Measurements from ENCODE around the gene DUS1L.

The DUS1L gene

DNA sequence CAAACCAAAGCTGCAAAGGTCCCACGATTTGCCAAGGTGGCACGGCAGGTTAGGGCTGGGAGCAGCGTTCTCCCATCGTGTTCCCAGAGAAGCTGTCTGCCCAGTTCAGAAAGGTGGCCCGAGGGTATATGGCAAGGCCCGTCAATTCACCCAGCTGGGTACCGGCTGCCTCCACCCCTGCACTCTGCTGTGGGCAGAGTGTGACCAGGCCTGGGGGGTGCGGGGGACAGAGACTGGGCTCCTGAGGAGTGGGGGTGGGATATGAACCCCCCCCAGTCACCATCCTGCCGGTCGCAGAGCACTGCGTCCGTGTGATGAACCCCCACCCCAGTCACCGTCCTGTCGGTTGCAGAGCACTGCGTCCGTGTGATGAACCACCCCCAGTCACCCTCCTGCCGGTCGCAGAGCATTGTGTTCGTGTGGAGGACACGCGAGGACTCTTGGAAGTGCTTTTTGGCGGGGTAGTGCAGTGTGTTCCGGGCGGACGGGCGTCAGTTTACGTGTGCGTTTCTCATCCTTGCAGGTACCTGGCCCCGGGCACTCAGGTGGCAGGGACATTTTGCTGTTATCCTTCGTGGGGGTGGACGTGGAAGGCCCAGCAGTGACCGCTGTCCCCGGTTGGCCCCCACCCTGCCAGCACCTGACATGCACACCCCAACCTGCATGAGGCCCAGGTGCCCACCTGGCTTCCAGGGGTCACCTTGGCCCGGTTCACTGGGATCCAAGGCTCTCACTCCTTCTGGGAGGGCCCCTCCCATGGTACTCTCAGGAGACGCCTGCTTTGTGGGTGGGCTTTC is 35.1 kb upstream of the DUS1L start:
- DNase-seq (ENCODE audit: low spot score), result no peak

DNA sequence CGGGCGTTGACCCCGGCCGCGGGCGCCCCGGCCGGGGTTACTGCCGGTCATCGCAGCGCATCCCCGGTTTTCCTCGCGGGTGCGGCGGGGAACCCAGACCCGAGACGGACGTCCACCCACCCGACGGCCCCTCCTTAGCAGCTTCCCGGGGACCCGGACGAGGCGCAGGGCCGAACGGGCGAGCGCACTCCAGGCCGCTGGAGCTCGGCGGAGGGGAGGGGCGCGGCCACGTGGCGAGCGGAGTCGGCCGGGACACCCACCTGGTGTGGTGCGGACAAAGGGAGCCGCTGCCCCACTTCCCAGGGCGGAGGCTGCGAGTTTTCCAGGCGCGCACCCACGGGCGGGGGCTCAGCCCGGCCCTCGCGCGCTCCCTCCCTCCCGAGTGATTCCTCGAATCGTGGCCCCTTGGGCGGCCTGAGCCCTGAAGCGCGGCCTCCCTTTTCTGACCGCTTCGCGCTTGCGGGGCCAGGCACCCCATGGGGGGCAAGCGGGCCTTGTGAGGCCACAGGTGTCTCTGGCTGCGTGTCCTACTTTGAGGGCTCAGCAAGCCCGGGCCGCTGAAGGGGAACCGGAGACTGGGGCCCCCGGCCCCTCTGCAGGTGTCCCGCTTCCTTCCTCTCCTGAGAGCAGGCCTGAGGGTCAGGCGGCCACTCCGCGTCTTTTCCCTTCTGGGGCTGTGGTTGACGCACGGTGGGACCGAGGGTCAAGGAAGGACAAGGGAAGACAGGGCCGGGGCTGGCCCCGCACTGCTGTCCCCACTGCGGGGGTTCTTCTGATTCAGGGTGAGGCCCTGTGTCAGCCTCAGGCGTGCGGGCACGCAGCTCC is 33.5 kb upstream of the DUS1L start:
- DNase-seq (ENCODE audit: low spot score), result no peak

DNA sequence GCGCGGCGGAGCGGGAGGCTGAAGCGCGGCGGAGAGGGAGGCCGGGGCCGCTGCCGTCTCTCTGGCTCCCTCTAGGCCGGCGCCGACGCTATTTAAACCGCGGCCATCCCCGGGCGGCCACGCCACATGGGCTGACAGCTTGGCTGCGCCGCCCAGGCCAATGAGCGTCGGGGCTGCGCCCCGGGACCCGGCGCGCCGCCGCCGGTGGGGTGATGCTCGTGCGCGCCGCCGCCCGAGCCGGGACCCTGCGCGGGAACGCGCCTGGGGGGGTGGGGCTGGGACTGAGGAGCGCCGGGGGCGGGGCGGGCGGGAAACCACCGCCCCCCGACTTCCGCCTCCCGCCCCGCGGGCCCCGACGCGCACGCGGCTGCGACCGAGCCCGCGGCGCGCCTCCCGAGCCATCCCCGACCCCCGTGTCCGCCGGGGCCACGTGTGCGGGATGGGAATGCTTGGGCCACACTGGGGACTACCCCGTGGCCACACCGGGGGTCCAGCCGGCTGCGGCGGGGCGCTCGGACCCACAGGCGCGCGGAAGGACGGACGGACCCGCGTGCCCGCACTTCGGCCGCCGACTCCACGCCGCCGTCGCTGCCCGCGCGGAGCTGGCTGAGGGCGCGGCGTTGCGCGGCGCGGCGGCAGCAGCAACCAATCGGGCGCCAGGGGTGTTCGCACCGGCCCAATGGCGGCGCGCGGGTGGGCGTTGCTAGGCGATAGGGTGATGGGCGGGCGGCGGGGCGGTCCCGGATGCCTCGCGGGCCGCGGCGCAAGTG is 32.8 kb upstream of the DUS1L start, which contains the start of gene FASN:
Gene FASN (minus strand): TSS at position 68 of the 770 bp plus-strand sequence. CDS start 1,791 bp downstream, outside the sequence.
- DNase-seq (ENCODE audit: low spot score), result peak; percentile 93

DNA sequence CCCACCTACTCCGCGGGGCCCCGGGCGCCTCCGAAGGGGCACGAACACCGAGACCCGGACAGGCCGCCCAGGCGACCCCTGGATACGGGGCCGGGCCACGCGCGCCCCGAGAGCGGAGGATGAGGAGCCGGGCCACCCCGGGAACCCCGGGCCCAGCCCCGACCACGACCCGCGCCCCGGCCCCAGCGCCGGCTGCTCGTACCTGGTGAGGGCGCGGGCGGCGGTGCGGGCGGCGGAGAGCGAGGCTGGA is 32.2 kb upstream of the DUS1L start:
- no peak for DNase-seq (ENCODE audit: low spot score)

DNA sequence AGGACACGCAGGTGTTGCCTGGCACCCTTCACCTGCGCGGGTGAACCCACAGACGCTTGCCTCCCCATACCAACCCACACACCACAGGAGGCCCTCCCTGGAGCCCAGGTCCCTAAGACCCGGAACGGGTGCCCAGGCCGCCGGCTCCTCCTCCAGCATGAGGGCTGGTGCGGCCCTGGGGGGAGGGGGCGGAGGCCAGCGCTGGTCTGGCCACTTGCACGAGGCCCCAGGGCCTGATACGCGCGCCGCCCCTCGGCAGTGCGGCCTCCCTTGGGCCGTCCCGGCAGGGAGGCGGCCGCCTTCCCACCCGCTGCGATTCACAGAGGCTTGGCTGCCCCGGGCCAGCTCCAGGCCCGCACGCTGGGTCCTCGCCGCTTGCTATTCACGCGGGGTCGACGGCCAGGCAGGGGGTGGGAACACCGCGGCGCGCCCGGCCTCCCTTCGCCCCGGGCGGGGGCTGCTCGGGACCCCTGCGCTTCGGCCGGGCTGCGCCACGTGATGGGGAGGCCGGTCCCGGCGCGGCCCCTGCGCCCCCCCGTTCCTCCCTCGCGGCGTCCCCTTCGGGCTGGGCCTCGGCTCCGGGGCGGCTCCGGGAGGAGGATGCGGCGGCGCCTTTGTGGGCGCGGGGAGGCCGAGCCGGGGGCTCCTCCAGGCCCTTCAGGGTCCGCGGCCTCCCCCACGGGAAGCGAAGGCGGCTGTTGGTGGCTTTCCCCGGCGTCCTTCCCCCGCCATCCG is 31.7 kb upstream of the DUS1L start:
- peak; percentile 36 for DNase-seq (ENCODE audit: low spot score)

DNA sequence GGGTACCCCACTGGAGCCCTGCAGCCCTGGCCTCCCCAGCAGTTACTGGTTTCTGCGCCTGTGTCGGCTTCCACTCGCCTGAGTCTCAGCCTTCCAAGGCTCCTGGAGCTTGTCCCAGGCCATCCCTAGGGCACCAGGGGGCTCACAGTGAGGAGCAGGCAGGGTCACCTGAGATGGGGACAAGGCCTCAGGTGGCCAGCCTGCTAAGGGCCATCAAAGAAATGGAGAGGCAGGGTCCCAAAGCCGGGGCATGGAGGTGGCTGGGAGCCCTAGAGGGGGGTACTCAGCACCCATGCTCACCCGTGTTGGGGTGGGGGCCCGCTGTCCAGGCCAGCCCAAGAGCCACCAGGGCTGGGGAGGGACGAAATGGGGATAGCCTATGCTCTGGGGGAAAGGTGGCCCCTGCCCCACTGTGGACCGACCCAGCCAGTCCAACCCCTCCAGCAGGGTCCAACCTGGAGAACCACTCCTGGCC is 31.1 kb upstream of the DUS1L start:
- DNase-seq (ENCODE audit: low spot score), result no peak

DNA sequence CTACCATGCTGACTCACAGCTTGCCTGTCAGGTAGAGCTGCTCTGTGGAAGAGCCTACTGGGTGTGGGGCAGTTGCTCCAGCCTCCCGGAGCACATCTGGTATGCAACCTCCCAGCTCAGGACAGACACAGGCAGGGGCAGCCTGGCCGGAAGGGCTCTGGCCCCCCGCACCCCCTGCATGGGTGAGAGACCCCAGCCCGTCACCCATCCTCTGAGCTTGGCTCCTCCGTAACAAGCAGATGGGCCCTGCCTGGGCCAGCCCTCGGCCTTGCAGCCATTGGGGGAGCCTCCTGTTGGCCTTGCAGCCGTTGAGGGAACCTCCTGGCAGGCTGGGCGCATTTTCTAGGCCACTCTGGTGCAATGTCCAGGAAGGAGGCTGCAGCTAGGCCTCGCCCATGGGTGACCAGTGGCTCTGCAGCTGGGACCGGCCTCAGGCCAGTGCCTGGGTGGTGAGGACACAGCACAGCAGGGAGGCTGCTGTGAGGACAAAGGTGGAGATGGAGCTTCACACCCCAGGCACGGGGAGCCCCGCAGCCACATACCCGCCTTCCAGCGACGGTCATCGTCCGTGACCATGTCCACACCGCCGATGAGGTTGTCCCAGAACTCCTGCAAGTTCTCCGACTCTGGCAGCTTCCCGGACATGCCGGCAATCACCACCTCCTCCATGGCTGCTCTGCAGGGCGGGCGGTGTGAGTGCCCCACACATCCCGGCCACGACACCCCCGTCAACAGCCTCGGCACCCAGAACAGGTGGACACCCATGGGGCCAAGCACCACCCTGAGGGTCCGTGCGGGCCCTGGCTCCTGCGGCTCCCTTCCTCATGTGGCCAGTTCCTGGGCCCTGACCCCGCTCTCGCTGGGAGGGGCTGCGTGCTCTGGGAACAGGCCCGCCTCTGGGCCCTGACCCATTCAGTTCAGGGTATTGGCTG is 30.4 kb upstream of the DUS1L start:
- no peak for DNase-seq (ENCODE audit: low spot score)

DNA sequence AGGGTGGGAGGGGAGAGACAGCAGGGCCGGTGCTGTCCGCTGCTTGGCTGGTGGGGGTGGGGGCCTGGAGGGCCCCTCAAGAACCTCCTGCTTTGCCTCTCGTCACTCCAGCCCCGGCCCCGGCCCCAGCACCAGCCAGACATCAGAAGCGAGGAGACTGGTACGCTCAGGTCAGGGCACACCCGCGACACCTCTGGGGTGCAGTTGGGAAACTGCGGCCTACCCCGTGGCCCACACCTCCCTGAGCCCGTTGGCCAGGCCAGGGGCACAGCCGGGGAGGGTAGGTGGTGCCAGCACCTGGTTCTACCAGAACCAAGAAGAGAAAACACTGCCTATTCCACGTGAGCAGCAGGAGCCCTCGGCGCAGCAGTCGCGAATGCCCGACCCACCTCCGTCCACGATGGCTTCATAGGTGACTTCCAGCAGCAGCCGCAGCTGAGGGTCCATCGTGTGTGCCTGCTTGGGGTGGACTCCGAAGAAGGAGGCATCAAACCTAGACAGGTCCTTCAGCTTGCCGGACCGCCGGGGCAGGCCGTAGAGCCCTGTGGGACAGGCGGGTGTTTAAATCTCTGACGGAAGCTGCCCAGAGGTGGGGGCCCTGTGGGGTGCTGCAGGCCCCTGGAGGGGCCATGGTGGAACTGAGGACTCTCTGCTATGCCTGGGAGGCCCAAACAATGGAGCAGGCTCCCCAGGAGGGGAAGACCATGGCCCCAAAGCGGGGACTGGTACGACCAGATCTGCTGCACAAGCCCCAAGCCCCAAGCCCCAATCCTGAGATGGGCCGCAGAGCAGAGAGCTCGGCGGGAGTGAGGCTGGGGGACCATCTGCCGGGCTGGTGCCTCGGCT is 29.6 kb upstream of the DUS1L start:
- no peak for DNase-seq (ENCODE audit: low spot score)

DNA sequence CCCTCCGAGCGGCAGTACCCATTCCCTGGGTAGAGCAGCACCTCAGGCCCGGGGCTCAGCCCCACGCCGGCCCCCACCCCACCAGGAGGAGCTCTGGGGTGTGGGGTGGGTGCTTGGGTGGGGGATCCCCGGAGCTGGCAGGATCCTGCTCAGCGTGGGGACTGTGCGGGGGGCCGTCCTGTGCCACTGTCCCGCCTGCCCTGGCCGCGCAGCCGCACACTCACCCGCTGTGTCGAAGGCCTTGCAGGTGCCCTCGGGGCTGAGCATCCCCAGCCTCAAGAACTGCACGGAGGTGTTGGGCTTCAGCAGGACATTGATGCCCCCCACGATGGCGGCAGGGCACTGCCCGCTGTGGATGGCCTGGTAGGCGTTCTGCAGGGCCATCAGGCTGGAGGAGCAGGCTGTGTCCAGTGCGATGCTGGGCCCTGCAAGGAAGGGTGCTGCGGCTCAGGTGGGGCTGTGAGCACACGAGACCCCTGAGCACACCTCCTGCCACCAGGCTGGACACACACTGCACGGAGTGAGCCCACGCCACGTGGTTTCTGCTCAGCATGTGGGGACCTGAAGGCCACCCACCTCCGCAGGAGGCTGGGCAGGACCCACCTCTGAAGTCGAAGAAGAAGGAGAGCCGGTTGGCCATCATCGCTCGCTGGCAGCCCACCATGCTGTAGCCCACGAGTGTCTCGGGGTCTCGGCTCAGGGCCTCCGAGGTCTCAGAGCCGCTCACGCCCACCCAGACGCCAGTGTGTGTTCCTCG is 27.6 kb upstream of the DUS1L start:
- DNase-seq (ENCODE audit: low spot score), result no peak

DNA sequence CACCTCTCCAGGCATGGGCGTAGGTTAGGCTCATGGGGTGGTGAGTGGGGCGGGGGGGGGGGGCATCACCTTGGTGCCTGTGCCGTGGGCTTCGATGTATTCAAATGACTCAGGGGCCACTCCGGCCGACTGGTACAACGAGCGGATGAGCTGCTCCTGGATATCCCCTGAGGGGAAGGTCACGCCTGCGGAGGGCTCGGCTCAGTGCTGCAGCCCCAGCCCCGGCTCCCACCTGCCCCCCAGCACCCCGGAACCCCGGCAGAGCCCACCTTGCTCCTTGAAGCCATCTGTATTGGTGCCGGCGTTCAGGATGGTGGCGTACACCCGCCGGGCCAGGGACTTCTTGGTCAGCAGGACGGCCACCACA is 27.0 kb upstream of the DUS1L start:
- no peak for DNase-seq (ENCODE audit: low spot score)

DNA sequence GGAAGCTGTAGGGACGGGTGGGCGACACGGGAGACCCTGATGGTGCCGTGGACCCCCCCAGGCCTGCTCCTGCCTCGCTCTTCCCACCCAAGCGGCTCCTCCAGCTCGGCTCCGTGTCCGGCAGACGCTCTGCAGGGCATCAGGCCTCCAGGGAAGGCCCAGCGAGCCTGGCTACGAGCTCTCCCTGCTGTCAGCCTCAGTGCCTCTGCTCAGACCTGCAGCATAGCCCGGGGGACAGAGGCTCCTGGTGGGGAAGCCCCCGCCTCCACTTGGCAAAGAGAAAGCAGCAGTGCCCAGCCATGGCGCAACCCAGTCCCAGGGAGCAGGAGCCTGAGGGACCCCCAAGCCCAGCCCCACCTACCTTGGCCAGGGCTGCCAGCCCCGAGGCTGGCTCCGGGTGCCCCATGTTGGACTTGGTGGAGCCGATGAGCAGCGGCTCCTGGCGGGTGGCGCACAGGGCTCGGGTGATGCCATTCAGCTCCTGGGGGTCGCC is 26.5 kb upstream of the DUS1L start:
- no peak for DNase-seq (ENCODE audit: low spot score)

DNA sequence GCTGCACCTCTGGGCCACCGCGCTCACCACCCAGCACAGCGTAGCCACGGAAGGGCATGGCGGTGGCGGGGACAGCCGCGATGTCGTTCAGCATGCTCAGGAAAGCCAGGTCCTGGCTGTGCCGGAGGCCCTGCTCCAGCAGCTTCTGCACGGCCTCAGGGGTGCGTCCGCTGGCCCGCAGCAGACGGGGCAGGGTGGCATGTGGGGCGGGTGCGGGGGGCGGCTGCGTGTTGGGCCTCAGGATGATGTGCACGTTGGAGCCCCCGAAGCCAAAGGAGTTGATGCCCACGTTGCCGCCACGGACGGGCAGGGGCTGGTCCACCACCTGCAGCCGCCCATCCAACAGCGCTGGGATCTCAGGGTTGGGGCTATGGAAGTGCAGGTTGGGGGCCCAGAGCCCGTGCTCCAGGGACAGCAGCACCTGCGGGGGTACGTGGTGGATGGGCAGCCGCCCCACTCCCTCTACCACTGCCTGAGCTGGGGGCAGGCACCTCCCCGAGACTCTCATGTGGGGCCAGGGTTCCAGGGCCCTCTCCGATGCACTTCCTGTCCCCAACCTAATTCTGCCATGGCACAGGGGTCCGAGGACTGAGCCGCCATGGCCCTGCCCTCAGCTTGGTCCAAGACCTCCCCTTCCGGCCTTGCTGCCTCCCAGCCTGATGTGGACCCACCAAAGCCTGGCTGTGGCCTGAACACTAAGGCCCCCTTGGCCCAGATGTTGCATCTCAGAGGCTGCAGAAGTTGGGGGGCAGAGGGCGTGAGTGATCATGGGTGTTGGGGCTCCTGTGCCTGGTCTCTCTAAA is 25.9 kb upstream of the DUS1L start:
- no peak for DNase-seq (ENCODE audit: low spot score)

DNA sequence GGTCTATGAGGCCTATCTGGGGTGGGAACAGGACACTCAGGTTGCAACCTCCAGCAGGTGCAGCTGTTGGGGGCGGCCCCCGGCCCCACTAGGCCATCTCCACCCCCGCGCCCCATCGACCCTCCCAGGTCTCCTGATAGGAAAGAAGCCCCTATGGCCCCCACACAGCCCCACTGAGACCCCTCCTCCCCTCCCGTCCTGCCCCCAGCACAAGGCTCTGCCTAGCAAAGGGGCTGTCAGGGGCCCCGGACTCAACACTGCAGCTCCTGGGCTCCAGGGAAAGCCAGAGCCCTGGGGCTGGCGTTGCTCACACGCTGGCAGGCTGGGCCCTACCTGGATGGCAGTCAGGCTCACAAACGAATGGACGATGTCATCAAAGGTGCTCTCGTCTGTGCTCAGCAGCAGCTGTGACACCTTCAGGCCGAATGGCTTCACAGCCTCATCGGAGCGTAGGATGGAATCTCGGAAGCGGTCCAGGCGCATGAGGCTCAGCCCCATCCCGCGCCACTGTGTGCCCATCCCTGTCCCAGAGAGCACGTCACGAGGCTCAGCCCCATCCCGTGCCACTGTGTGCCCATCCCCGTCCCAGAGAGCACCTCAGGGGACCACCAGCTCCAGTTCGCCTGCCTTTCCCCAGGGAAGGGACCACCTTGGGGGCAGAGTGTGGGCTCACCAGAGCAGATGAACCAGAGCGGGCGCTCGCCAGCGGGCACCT is 25.1 kb upstream of the DUS1L start:
- no peak for DNase-seq (ENCODE audit: low spot score)

DNA sequence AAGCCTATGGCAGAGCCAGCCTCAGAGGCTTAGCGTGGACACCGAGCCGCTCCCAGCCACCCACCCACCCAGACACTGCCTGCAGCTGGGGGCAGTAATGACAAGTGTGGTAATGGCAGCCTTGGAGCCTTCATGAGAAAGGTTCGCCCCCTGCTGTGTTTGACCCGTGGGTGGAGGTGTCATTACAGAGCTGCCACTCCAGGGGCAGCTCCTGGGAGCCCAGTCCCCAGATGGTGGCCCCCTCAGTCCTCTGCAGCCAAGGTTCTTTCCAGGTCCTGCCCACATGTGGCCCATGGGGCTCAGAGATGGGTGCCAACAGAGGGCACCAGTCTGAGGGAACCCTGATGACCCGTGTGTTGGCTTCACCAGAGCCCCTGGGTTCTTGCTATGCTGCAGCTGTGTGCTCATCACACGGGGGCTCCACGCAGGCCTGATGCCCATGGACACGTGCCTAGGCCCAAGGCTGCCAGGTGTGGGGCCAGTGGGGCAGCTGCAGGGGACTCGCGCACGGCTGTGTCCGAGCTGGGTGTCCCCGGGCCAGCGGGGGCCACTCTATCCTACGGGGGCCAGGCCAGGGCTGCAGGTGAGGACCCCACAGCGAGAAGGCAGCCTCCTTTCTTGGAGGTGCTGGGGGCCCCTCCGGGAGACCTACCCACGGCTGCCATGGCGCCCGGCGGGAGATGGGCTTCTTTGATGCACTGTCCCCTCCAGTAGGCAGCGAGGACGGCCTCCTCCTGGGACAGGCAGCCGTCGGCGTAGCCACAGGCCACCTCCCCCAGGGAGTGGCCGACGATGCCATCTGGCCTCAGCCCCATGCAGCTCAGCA is 24.3 kb upstream of the DUS1L start:
- no peak for DNase-seq (ENCODE audit: low spot score)

DNA sequence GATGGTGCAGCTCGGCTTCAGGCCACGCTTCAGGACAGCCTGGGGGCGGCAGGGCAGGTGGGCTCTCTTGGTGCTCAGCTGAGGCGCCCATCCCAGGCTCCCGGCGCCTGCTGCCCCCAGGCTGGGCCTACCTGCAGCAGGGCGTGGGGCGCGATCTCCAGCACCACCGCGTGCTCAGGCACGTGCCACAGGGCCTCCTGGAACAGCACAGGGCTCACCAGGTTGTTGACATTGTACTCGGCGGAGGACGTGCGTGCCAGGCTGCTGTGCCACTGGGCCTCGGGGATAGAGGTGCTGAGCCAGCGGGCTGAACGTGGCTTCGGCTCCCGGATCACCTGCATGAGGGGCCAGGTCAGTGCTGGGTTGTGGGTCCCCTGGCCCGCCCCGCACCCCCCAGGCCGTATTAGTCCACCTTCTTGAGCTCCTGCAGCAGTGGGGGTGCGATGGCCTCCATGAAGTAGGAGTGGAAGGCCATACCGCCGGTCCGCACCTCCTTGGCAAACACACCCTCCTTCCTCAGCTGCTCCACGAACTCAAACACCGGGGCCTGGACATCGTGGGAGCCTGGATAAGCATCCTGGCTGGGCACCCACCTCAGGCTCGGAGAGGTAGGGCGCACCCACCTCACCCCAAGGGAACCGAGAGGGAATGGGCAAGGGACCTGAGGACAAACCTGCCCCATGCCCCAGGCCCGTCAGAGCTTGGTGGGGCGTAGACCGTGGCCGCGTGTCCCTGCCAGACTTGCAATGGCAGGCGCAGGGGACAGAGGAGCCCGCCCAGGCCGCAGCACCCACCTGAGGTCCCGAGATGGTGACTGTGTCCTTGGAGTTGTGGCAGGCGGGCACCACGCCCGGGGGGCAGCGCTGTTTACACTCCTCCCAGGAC is 23.5 kb upstream of the DUS1L start:
- DNase-seq (ENCODE audit: low spot score), result no peak
